ENCODE results near the gene MYO1H. TPM values are rescaled to one million over a fixed set of nuclear protein-coding genes. Genes with fewer than 3 reads are reported as not detected.
A peak's percentile ranks its signal among the peaks of the same experiment; 100 is the strongest.

MYO1H gene
- total RNA-seq, 4 donors from 2014 or later, result not detected

GRCh38 chr12:109430244-109430643, 82.5 kb downstream of the MYO1H start:
- Histone ChIP-seq H3K27ac (no peak overlapping the region), H3K27me3 (no peaks in the 10 kb centered on the region), H3K36me3 (no peaks in the 10 kb centered on the region), H3K4me3 (no peak overlapping the region), H3K9me3 (no peaks in the 10 kb centered on the region), H3K4me1 (peaks cover 4 to 8% (median 5%) of the 10 kb centered on the region in 4 donors)
- in situ Hi-C loops (cut with MboI; ENCODE audit: low pct_ligation_motif_present in 1 of 4, low pct_unique_long_range_greater_than_20kb in 1 of 4, low sequenced_read_pairs in 3 of 4), result loop anchor here in 2 of 4 donors (10.0 kb wide), 1 partner anchor 345 kb away; no protein-coding TSS in a partner anchor
- 92% methylated on average over 6 of the region's 6 CpGs; no CpG with 5 or more reads in 1 of the 2 donors for WGBS, 2 donors (ENCODE audit: low coverage in 1 of 2)
- TF ChIP-seq EP300 (IDR thresholded peaks at IDR 0.05; ENCODE audit: low read depth) (no peak), POLR2A (IDR thresholded peaks at IDR 0.05) (no peak), POLR2AphosphoS5 (IDR thresholded peaks at IDR 0.05) (no peak), CTCF (IDR thresholded peaks at IDR 0.05) (no peak)
- DNase-seq, result no peak
- intact Hi-C loops (cut with DNase I; ENCODE audit: low total_unique reads), result no loop called here

GRCh38 chr12:109432431-109432830, 84.7 kb downstream of the MYO1H start:
- no peak overlapping the region for H3K4me3 ChIP-seq
- TF ChIP-seq CTCF (IDR thresholded peaks at IDR 0.05), result no peak
- no peak for TF ChIP-seq EP300 (IDR thresholded peaks at IDR 0.05; ENCODE audit: low read depth)
- no peak for TF ChIP-seq POLR2A (IDR thresholded peaks at IDR 0.05)
- TF ChIP-seq POLR2AphosphoS5 (IDR thresholded peaks at IDR 0.05), result no peak
- H3K27me3 ChIP-seq, result no peaks in the 10 kb centered on the region
- in situ Hi-C loops (cut with MboI; ENCODE audit: low pct_ligation_motif_present in 1 of 4, low pct_unique_long_range_greater_than_20kb in 1 of 4, low sequenced_read_pairs in 3 of 4) (loop anchor here in 2 of 4 donors (10.0 kb wide), 1 partner anchor 342 kb away; no protein-coding TSS in a partner anchor), intact Hi-C loops (cut with DNase I; ENCODE audit: low total_unique reads) (no loop called here)
- peaks cover 4 to 8% (median 5%) of the 10 kb centered on the region in 4 donors for H3K4me1 ChIP-seq
- H3K9me3 ChIP-seq, result no peaks in the 10 kb centered on the region
- no peaks in the 10 kb centered on the region for H3K36me3 ChIP-seq
- 56 to 68% methylated on average over 2 to 6 of the region's 6 CpGs for WGBS, 2 donors (ENCODE audit: low coverage in 1 of 2)
- DNase-seq, result no peak
- H3K27ac ChIP-seq, result no peak overlapping the region

GRCh38 chr12:109432842-109433304, 85.2 kb downstream of the MYO1H start:
- intact Hi-C loops (cut with DNase I; ENCODE audit: low total_unique reads), result no loop called here
- no peaks in the 10 kb centered on the region for H3K27me3 ChIP-seq
- WGBS, 2 donors (ENCODE audit: low coverage in 1 of 2), result 15% methylated on average over 14 of the region's 14 CpGs; no CpG with 5 or more reads in 1 of the 2 donors

GRCh38 chr12:109433618-109434017, 85.9 kb downstream of the MYO1H start:
- intact Hi-C loops (cut with DNase I; ENCODE audit: low total_unique reads) (no loop called here), in situ Hi-C loops (cut with MboI; ENCODE audit: low pct_ligation_motif_present in 1 of 4, low pct_unique_long_range_greater_than_20kb in 1 of 4, low sequenced_read_pairs in 3 of 4) (loop anchor here in 2 of 4 donors (10.0 kb wide), 1 partner anchor 341 kb away; no protein-coding TSS in a partner anchor)
- no peak overlapping the region for H3K27ac ChIP-seq
- no peak for DNase-seq
- WGBS, 2 donors (ENCODE audit: low coverage in 1 of 2), result 80% methylated on average over 4 of the region's 4 CpGs; no CpG with 5 or more reads in 1 of the 2 donors
- no peak overlapping the region for H3K4me3 ChIP-seq
- peaks cover 4 to 8% (median 5%) of the 10 kb centered on the region in 4 donors for H3K4me1 ChIP-seq
- H3K36me3 ChIP-seq, result no peaks in the 10 kb centered on the region
- no peaks in the 10 kb centered on the region for H3K27me3 ChIP-seq
- TF ChIP-seq CTCF (IDR thresholded peaks at IDR 0.05) (peak in 3 of 5 experiments; percentile 22 to 28 (median 28)), POLR2AphosphoS5 (IDR thresholded peaks at IDR 0.05) (no peak)
- H3K9me3 ChIP-seq, result no peaks in the 10 kb centered on the region

More at GRCh38 chr12:109432842-109433304, 85.2 kb downstream of the MYO1H start:
- no peak overlapping the region for H3K4me3 ChIP-seq
- TF ChIP-seq EP300 (IDR thresholded peaks at IDR 0.05; ENCODE audit: low read depth), result no peak
- no peak for TF ChIP-seq POLR2AphosphoS5 (IDR thresholded peaks at IDR 0.05)
- TF ChIP-seq CTCF (IDR thresholded peaks at IDR 0.05), result peak; percentile 81 to 87 (median 82)
- peaks cover 4 to 8% (median 5%) of the 10 kb centered on the region in 4 donors for H3K4me1 ChIP-seq
- DNase-seq, result peak; percentile 94
- no peak overlapping the region for H3K27ac ChIP-seq
- in situ Hi-C loops (cut with MboI; ENCODE audit: low pct_ligation_motif_present in 1 of 4, low pct_unique_long_range_greater_than_20kb in 1 of 4, low sequenced_read_pairs in 3 of 4), result loop anchor here in 2 of 4 donors (10.0 kb wide), 1 partner anchor 342 kb away; no protein-coding TSS in a partner anchor
- H3K9me3 ChIP-seq, result no peaks in the 10 kb centered on the region
- no peaks in the 10 kb centered on the region for H3K36me3 ChIP-seq
